Osteoblast (primary cell): ENCODE data around the gene WDFY4. TPM values are rescaled to one million over a fixed set of nuclear protein-coding genes. Genes with fewer than 3 reads are reported as not detected.

Experiments used
- DNase-seq: peaks from one replicate; pipeline ENCODE4 v3.0.0; 2011; ENCODE audit warnings: low spot score, mixed read lengths; ENCODE audit not compliant: insufficient read length; ENCODE audit errors: missing footprints
- H2AFZ ChIP-seq: 2 replicates; pipeline ENCODE4 v1.6.0; 2011; ENCODE audit warnings: mild to moderate bottlenecking, low read length
- H3K27ac ChIP-seq: 2 replicates; pipeline ENCODE4 v1.5.1; 2011; ENCODE audit warnings: mild to moderate bottlenecking, low read depth, low read length, moderate library complexity
- H3K27me3 ChIP-seq: 2 replicates; pipeline ENCODE4 v1.6.0; 2012; ENCODE audit warnings: mild to moderate bottlenecking, control low read depth, inconsistent platforms, low read length, moderate library complexity; ENCODE audit not compliant: insufficient read depth
- H3K36me3 ChIP-seq: 2 replicates; pipeline ENCODE4 v1.5.1; 2011; ENCODE audit warnings: mild to moderate bottlenecking, low read length, control low read depth, moderate library complexity; ENCODE audit not compliant: insufficient read depth
- H3K4me1 ChIP-seq: 2 replicates; pipeline ENCODE4 v1.5.1; 2011; ENCODE audit warnings: mild to moderate bottlenecking, low read length, control low read depth, moderate library complexity; ENCODE audit not compliant: insufficient read depth
- H3K4me2 ChIP-seq: 2 replicates; pipeline ENCODE4 v1.6.0; 2011; ENCODE audit warnings: mild to moderate bottlenecking, low read length; ENCODE audit not compliant: insufficient read depth
- H3K4me3 ChIP-seq: fragments of 200-600 bp; sonication (generic); 3 replicates; pipeline ENCODE4 v1.5.1; 2012; ENCODE audit warnings: mild to moderate bottlenecking, low read length, inconsistent platforms; ENCODE audit not compliant: insufficient read depth
- H3K79me2 ChIP-seq: 2 replicates; pipeline ENCODE4 v1.6.0; 2012; ENCODE audit warnings: mild to moderate bottlenecking, low read length, control low read depth, inconsistent platforms; ENCODE audit not compliant: insufficient read depth
- H3K9me3 ChIP-seq: 2 replicates; pipeline ENCODE4 v1.5.1; 2011; ENCODE audit warnings: low read depth, low read length, control low read depth
- H4K20me1 ChIP-seq: 2 replicates; pipeline ENCODE4 v1.6.0; 2012; ENCODE audit warnings: mild to moderate bottlenecking, low read length, control low read depth; ENCODE audit not compliant: insufficient read depth
- CTCF ChIP-seq: IDR thresholded peaks from 2 replicates; pipeline ENCODE4 v1.5.1; 2011; ENCODE audit warnings: mild to moderate bottlenecking, low read depth, low read length, moderate library complexity; ENCODE audit errors: extremely low read depth
- total RNA-seq: library from RNA; depleted of rRNA; stranded (reverse); fragments of >200 nt; gene quantifications from 2 replicates; pipeline ENCODE4 v1.2.3, GENCODE V29; 2012

Gene WDFY4
- total RNA-seq, 1 donor: 0.36 TPM

GRCh38 chr10:48740015-48740707 lies 55.5 kb downstream of the WDFY4 start:
- H4K20me1 ChIP-seq: no peaks in the 10 kb centered on the region
- no peak for DNase-seq
- no peak overlapping the region for H3K27ac ChIP-seq
- H3K4me2 ChIP-seq: no peak overlapping the region
- H3K27me3 ChIP-seq: peaks cover 7% of the 10 kb centered on the region
- no peak for TF ChIP-seq CTCF
- no peaks in the 10 kb centered on the region for H3K4me1 ChIP-seq
- H3K4me3 ChIP-seq: no peak overlapping the region
- H2AFZ ChIP-seq: no peak overlapping the region
- no peaks in the 10 kb centered on the region for H3K79me2 ChIP-seq
- no peaks in the 10 kb centered on the region for H3K36me3 ChIP-seq
- H3K9me3 ChIP-seq: no peaks in the 10 kb centered on the region

- Histone ChIP-seq H3K27me3 (peaks cover 7% of the 10 kb centered on the region), H4K20me1 (no peaks in the 10 kb centered on the region), H3K4me1 (no peaks in the 10 kb centered on the region), H3K36me3 (no peaks in the 10 kb centered on the region), H3K27ac (no peak overlapping the region), H3K79me2 (no peaks in the 10 kb centered on the region), H3K4me3 (no peak overlapping the region), H3K9me3 (no peaks in the 10 kb centered on the region), H3K4me2 (no peak overlapping the region), H2AFZ (no peak overlapping the region)
- DNase-seq: no peak
- no peak for TF ChIP-seq CTCF
These were observed 56.3 kb downstream of the WDFY4 start for GRCh38 chr10:48740988-48741387.

- H3K36me3 ChIP-seq: no peaks in the 10 kb centered on the region
- no peak overlapping the region for H3K4me2 ChIP-seq
- H3K4me1 ChIP-seq: no peaks in the 10 kb centered on the region
- H3K27me3 ChIP-seq: peaks cover 4% of the 10 kb centered on the region
- no peak for DNase-seq
- H3K4me3 ChIP-seq: no peak overlapping the region
- no peaks in the 10 kb centered on the region for H3K9me3 ChIP-seq
- TF ChIP-seq CTCF: no peak
- H3K79me2 ChIP-seq: no peaks in the 10 kb centered on the region
- no peak overlapping the region for H3K27ac ChIP-seq
- no peaks in the 10 kb centered on the region for H4K20me1 ChIP-seq
- H2AFZ ChIP-seq: no peak overlapping the region
These were observed 58.5 kb downstream of the WDFY4 start for GRCh38 chr10:48742891-48743860.

GRCh38 chr10:48744587-48744986 lies 59.9 kb downstream of the WDFY4 start:
- TF ChIP-seq CTCF: no peak
- no peak overlapping the region for H2AFZ ChIP-seq
- H3K9me3 ChIP-seq: no peaks in the 10 kb centered on the region

More at GRCh38 chr10:48744587-48744986, 59.9 kb downstream of the WDFY4 start:
- Histone ChIP-seq H3K27ac (no peak overlapping the region), H3K36me3 (no peaks in the 10 kb centered on the region), H3K4me3 (no peak overlapping the region), H3K4me2 (no peak overlapping the region), H4K20me1 (no peaks in the 10 kb centered on the region), H3K27me3 (no peaks in the 10 kb centered on the region), H3K4me1 (no peaks in the 10 kb centered on the region), H3K79me2 (no peaks in the 10 kb centered on the region)
- DNase-seq: no peak
